HEK293T (cell line): ENCODE results near the gene DLG2.

Source experiments
- BHLHE40 ChIP-seq: fragments of 450-650 bp; IDR thresholded peaks from 2 replicates; pipeline ENCODE4 v1.6.1; 2016; ENCODE audit warnings: mild to moderate bottlenecking, moderate library complexity, borderline replicate concordance
- CTBP1 ChIP-seq: fragments of 450-650 bp; IDR thresholded peaks from 2 replicates; pipeline ENCODE4 v1.6.1; 2016; ENCODE audit warnings: borderline replicate concordance
- ELF4 ChIP-seq: fragments of 450-650 bp; IDR thresholded peaks from 2 replicates; pipeline ENCODE4 v1.6.1; 2017; ENCODE audit warnings: antibody characterized with exemption
- FOXA1 ChIP-seq: fragments of 450-650 bp; IDR thresholded peaks from 2 replicates; pipeline ENCODE4 v1.6.1; 2016; ENCODE audit warnings: mild to moderate bottlenecking
- FOXK2 ChIP-seq: fragments of 450-650 bp; IDR thresholded peaks from 2 replicates; pipeline ENCODE4 v1.6.1; 2016; ENCODE audit warnings: mild to moderate bottlenecking
- FOXM1 ChIP-seq: fragments of 450-650 bp; IDR thresholded peaks from 2 replicates; pipeline ENCODE4 v1.6.1; 2017; ENCODE audit warnings: mild to moderate bottlenecking, borderline replicate concordance
- HDGF ChIP-seq: fragments of 450-650 bp; IDR thresholded peaks from 2 replicates; pipeline ENCODE4 v1.6.1; 2017; ENCODE audit warnings: antibody characterized with exemption, borderline replicate concordance
- L3MBTL2 ChIP-seq: fragments of 450-650 bp; conservative IDR thresholded peaks from 2 replicates; pipeline ENCODE4 v1.6.1; 2016; ENCODE audit warnings: mild to moderate bottlenecking
- NFRKB ChIP-seq: fragments of 450-650 bp; IDR thresholded peaks from 2 replicates; pipeline ENCODE4 v1.6.1; 2016; ENCODE audit warnings: mild to moderate bottlenecking, moderate library complexity
- PKNOX1 ChIP-seq: fragments of 450-650 bp; IDR thresholded peaks from 2 replicates; pipeline ENCODE4 v1.6.1; 2016
- SP1 ChIP-seq: fragments of 450-650 bp; IDR thresholded peaks from 2 replicates; pipeline ENCODE4 v1.6.1; 2017
- SUZ12 ChIP-seq: fragments of 450-650 bp; IDR thresholded peaks from 2 replicates; pipeline ENCODE4 v1.6.1; 2016; ENCODE audit warnings: mild to moderate bottlenecking
- TARDBP ChIP-seq: fragments of 450-650 bp; IDR thresholded peaks from 2 replicates; pipeline ENCODE4 v1.6.1; 2016
- ZNF384 ChIP-seq: fragments of 450-650 bp; IDR thresholded peaks from 2 replicates; pipeline ENCODE4 v1.6.1; 2016

- TF ChIP-seq ELF4 (no peak), FOXM1 (no peak), TARDBP (no peak), CTBP1 (no peak), SUZ12 (no peak), ZNF384 (no peak), NFRKB (no peak), BHLHE40 (no peak), FOXA1 (no peak), FOXK2 (no peak), L3MBTL2 (no peak), HDGF (no peak), PKNOX1 (no peak), SP1 (no peak)
Observed at GRCh38 chr11:83827940-83828554, 1799.1 kb downstream of the DLG2 start.
